PC-9 (cell line): Measurements from ENCODE around the gene CLNK. TPM values are rescaled to one million over a fixed set of nuclear protein-coding genes. Genes with fewer than 3 reads are reported as not detected.

Source experiments
- BruUV-seq: library from RNA; stranded (reverse); fragments of 400-500 nt; replicated peaks from 2 replicates; lab custom pipeline; 2021; lab: Mats Ljungman, UMichigan
- CTCF ChIA-PET: fragments of 300-600 bp; sonication (Branson Sonifier 250); formaldehyde crosslinking; loops from one replicate; lab custom pipeline; 2022; ENCODE audit warnings: antibody characterized with exemption; lab: Charles Lee
- POLR2A ChIA-PET: fragments of 300-600 bp; sonication (Branson Sonifier 250); formaldehyde crosslinking; loops from one replicate; lab custom pipeline; 2022; ENCODE audit warnings: antibody characterized with exemption; ENCODE audit not compliant: unreplicated experiment; lab: Charles Lee
- DNase-seq, 2 experiments: peaks; one replicate each; pipeline versions ENCODE4 v3.0.0 to v3.0.0-alpha.2; 2015 to 2022; ENCODE audit warnings: mixed read lengths in 1 of 2
- H2AFZ ChIP-seq: fragments of 200-600 bp; sonication (generic); 2 replicates; pipeline ENCODE4 v1.8.1; 2017; ENCODE audit warnings: antibody characterized with exemption
- H3F3A ChIP-seq: fragments of 200-600 bp; sonication (generic); 2 replicates; pipeline ENCODE4 v1.8.1; 2017; ENCODE audit warnings: antibody characterized with exemption, mild to moderate bottlenecking, low read depth; ENCODE audit not compliant: insufficient read depth
- H3K27ac ChIP-seq: fragments of 200-600 bp; sonication (generic); 2 replicates; pipeline ENCODE4 v1.6.1; 2016; ENCODE audit warnings: mixed run types
- H3K27me3 ChIP-seq: fragments of 200-600 bp; sonication (generic); 2 replicates; pipeline ENCODE4 v1.6.1; 2016; ENCODE audit warnings: low read depth, mixed run types; ENCODE audit not compliant: insufficient read depth
- H3K36me3 ChIP-seq: fragments of 200-600 bp; sonication (generic); 2 replicates; pipeline ENCODE4 v1.6.1; 2016; ENCODE audit warnings: low read depth, mixed run types
- H3K4me1 ChIP-seq: fragments of 200-600 bp; sonication (generic); replicated peaks from 2 replicates; pipeline ENCODE4 v1.6.1; 2016; ENCODE audit warnings: mixed run types; ENCODE audit not compliant: insufficient read depth
- H3K4me2 ChIP-seq: fragments of 200-600 bp; sonication (generic); 2 replicates; pipeline ENCODE4 v1.6.1; 2017; ENCODE audit warnings: mixed run types
- H3K4me3 ChIP-seq: fragments of 200-600 bp; sonication (generic); 2 replicates; pipeline ENCODE4 v1.6.1; 2016; ENCODE audit warnings: mixed run types
- H3K79me2 ChIP-seq: fragments of 200-600 bp; sonication (generic); 2 replicates; pipeline ENCODE4 v1.6.1; 2017; ENCODE audit warnings: low read depth, mixed run types
- H3K9me2 ChIP-seq: fragments of 200-600 bp; sonication (generic); 2 replicates; pipeline ENCODE4 v1.8.1; 2017; ENCODE audit warnings: mild to moderate bottlenecking; ENCODE audit not compliant: insufficient read depth
- H3K9me3 ChIP-seq: fragments of 200-600 bp; sonication (generic); 2 replicates; pipeline ENCODE4 v1.8.1; 2016; ENCODE audit warnings: low read depth; ENCODE audit not compliant: insufficient read depth
- H4K20me1 ChIP-seq: fragments of 200-600 bp; sonication (generic); 2 replicates; pipeline ENCODE4 v1.8.1; 2017; ENCODE audit not compliant: insufficient read depth
- EZH2 ChIP-seq: fragments of 200-600 bp; sonication (generic); IDR thresholded peaks from 2 replicates; pipeline ENCODE4 v1.8.0; 2017; ENCODE audit warnings: antibody characterized with exemption, low read depth
- intact Hi-C: fragments of 100-400 bp; cut with micrococcal nuclease; formaldehyde crosslinking; loops from one replicate; pipeline ENCODE4 v1.10.0; 2022; ENCODE audit not compliant: unreplicated experiment
- total RNA-seq: library from RNA; stranded (reverse); gene quantifications from 2 replicates; pipeline ENCODE4 v1.2.3, GENCODE V29; 2021
- TF ChIP-seq, protein P1 (sequence below): fragments of 200-600 bp; sonication (generic); conservative IDR thresholded peaks from 2 replicates; pipeline ENCODE4 v1.6.1; 2017; ENCODE audit warnings: mixed run types, antibody characterized with exemption, mild to moderate bottlenecking, moderate library complexity

CLNK gene
- total RNA-seq, 1 experiment from 2014 or later = not detected

GRCh38 chr4:10582951-10583350 lies 101.6 kb downstream of the CLNK start:
- Histone ChIP-seq H3K4me3 (no peak overlapping the region), H3K79me2 (no peaks in the 10 kb centered on the region), H3K27me3 (no peaks in the 10 kb centered on the region), H3K4me1 (no peaks in the 10 kb centered on the region), H4K20me1 (no peaks in the 10 kb centered on the region), H3K9me3 (no peaks in the 10 kb centered on the region), H3K36me3 (no peaks in the 10 kb centered on the region), H3K4me2 (no peak overlapping the region), H3K9me2 (no peaks in the 10 kb centered on the region), H2AFZ (no peak overlapping the region), H3K27ac (no peak overlapping the region), H3F3A (no peaks in the 10 kb centered on the region)
- ChIA-PET CTCF (no interaction called here), POLR2A (no interaction called here)
- no peak for DNase-seq
- TF ChIP-seq, protein P1, sequence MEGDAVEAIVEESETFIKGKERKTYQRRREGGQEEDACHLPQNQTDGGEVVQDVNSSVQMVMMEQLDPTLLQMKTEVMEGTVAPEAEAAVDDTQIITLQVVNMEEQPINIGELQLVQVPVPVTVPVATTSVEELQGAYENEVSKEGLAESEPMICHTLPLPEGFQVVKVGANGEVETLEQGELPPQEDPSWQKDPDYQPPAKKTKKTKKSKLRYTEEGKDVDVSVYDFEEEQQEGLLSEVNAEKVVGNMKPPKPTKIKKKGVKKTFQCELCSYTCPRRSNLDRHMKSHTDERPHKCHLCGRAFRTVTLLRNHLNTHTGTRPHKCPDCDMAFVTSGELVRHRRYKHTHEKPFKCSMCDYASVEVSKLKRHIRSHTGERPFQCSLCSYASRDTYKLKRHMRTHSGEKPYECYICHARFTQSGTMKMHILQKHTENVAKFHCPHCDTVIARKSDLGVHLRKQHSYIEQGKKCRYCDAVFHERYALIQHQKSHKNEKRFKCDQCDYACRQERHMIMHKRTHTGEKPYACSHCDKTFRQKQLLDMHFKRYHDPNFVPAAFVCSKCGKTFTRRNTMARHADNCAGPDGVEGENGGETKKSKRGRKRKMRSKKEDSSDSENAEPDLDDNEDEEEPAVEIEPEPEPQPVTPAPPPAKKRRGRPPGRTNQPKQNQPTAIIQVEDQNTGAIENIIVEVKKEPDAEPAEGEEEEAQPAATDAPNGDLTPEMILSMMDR = no peak
- no peak for TF ChIP-seq EZH2
- BruUV-seq = no TSS peak
- intact Hi-C loops = loop anchor here (2.0 to 5.0 kb wide), 3 partner anchors 844 to 1139 kb away; partner anchors contain the start of gene HS3ST1

GRCh38 chr4:10582059-10582686 lies 102.4 kb downstream of the CLNK start:
- POLR2A ChIA-PET = no interaction called here
- no peaks in the 10 kb centered on the region for H3K9me3 ChIP-seq
- no peaks in the 10 kb centered on the region for H3K9me2 ChIP-seq
- H3K4me2 ChIP-seq = no peak overlapping the region
- H3K36me3 ChIP-seq = no peaks in the 10 kb centered on the region
- no TSS peak for BruUV-seq
- H3K79me2 ChIP-seq = no peaks in the 10 kb centered on the region
- H3K27ac ChIP-seq = no peak overlapping the region
- no peaks in the 10 kb centered on the region for H3K27me3 ChIP-seq
- intact Hi-C loops = loop anchor here (2.0 to 5.0 kb wide), 3 partner anchors 845 to 1140 kb away; partner anchors contain the start of gene HS3ST1
- peak in 1 of 2 experiments; percentile 37 for DNase-seq
- no peaks in the 10 kb centered on the region for H4K20me1 ChIP-seq
- H3F3A ChIP-seq = no peaks in the 10 kb centered on the region
- no peaks in the 10 kb centered on the region for H3K4me1 ChIP-seq
- H2AFZ ChIP-seq = no peak overlapping the region
- H3K4me3 ChIP-seq = no peak overlapping the region
- no peak for TF ChIP-seq EZH2
- TF ChIP-seq, protein P1 = peak; percentile 85
- CTCF ChIA-PET = no interaction called here

DNA sequence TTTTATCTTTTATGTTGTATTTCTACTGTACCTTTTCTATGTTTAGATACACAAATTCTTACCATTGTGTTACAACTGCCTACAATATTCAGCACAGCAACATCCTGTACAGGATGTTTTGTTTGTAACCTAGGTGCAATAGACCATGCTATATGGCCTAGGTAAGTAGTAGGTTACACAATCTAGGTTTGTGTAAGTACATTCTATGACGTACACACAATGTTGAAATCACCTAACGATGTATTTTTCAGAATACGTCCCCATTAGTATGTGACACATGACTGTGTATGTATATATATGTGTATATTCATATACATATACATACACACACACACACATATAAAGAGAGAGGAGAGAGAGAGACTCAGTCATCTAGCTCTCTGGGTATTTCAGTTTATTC lies 103.5 kb downstream of the CLNK start:
- ChIA-PET POLR2A (no interaction called here), CTCF (no interaction called here)
- H4K20me1 ChIP-seq = no peaks in the 10 kb centered on the region
- no peaks in the 10 kb centered on the region for H3F3A ChIP-seq
- no peaks in the 10 kb centered on the region for H3K27me3 ChIP-seq
- H3K4me2 ChIP-seq = no peak overlapping the region
- no peak for DNase-seq
- H2AFZ ChIP-seq = no peak overlapping the region
- intact Hi-C loops = loop anchor here (5.0 kb wide), 2 partner anchors 846 to 1141 kb away; partner anchors contain the start of gene HS3ST1
- H3K4me3 ChIP-seq = no peak overlapping the region
- H3K9me3 ChIP-seq = no peaks in the 10 kb centered on the region
- no peaks in the 10 kb centered on the region for H3K79me2 ChIP-seq
- H3K9me2 ChIP-seq = no peaks in the 10 kb centered on the region
- H3K36me3 ChIP-seq = no peaks in the 10 kb centered on the region
- BruUV-seq = no TSS peak
- no peaks in the 10 kb centered on the region for H3K4me1 ChIP-seq
- no peak overlapping the region for H3K27ac ChIP-seq
- TF ChIP-seq, protein P1 = no peak
- no peak for TF ChIP-seq EZH2
